ENCODE results near the gene EPB41L1.

Gene EPB41L1

GRCh38 chr20:36266189-36266588 is 111.6 kb downstream of the EPB41L1 start:
- FAIRE-seq = no peak

- no peak for FAIRE-seq
These were observed 113.3 kb downstream of the EPB41L1 start for GRCh38 chr20:36267605-36268381.

- no peak for FAIRE-seq
These were observed 114.2 kb downstream of the EPB41L1 start for GRCh38 chr20:36268440-36269342.

- FAIRE-seq = no peak
These were observed 115.0 kb downstream of the EPB41L1 start for GRCh38 chr20:36269507-36269906.

GRCh38 chr20:36270744-36271638 is 116.5 kb downstream of the EPB41L1 start:
- no peak for FAIRE-seq

GRCh38 chr20:36271639-36272546 is 117.4 kb downstream of the EPB41L1 start:
- FAIRE-seq = no peak

GRCh38 chr20:36272547-36273220 is 118.1 kb downstream of the EPB41L1 start:
- no peak for FAIRE-seq

GRCh38 chr20:36273414-36274180 is 119.1 kb downstream of the EPB41L1 start:
- FAIRE-seq = no peak

- FAIRE-seq = no peak
These were observed 119.8 kb downstream of the EPB41L1 start for GRCh38 chr20:36274181-36274841.

- FAIRE-seq = no peak
These were observed 120.5 kb downstream of the EPB41L1 start for GRCh38 chr20:36275011-36275410.

- FAIRE-seq = no peak
These were observed 121.1 kb downstream of the EPB41L1 start for GRCh38 chr20:36275441-36276189.

- no peak for FAIRE-seq
These were observed 123.0 kb downstream of the EPB41L1 start for GRCh38 chr20:36277546-36277945.

GRCh38 chr20:36279362-36279761 is 124.8 kb downstream of the EPB41L1 start:
- no peak for FAIRE-seq

- FAIRE-seq = no peak
These were observed 125.2 kb downstream of the EPB41L1 start for GRCh38 chr20:36279776-36280175.

GRCh38 chr20:36281785-36282380 is 127.3 kb downstream of the EPB41L1 start:
- no peak for FAIRE-seq
